HEK293T (cell line): Measurements from ENCODE around the gene NACC2.

Experiments
- ARNT ChIP-seq: fragments of 450-650 bp; IDR thresholded peaks from 2 replicates; pipeline ENCODE4 v1.6.1; 2017; ENCODE audit warnings: mild to moderate bottlenecking
- FOXM1 ChIP-seq: fragments of 450-650 bp; IDR thresholded peaks from 2 replicates; pipeline ENCODE4 v1.6.1; 2017; ENCODE audit warnings: mild to moderate bottlenecking, borderline replicate concordance
- PKNOX1 ChIP-seq: fragments of 450-650 bp; IDR thresholded peaks from 2 replicates; pipeline ENCODE4 v1.6.1; 2016
- SUZ12 ChIP-seq: fragments of 450-650 bp; IDR thresholded peaks from 2 replicates; pipeline ENCODE4 v1.6.1; 2016; ENCODE audit warnings: mild to moderate bottlenecking

GRCh38 chr9:136135326-136136126 lies 40.4 kb upstream of the NACC2 start:
- TF ChIP-seq FOXM1 = no peak
- TF ChIP-seq ARNT = no peak
- TF ChIP-seq PKNOX1 = no peak
- no peak for TF ChIP-seq SUZ12
